CD14-positive monocyte (primary cell): ENCODE data around the gene ETS1. TPM values are rescaled to one million over a fixed set of nuclear protein-coding genes. Genes with fewer than 3 reads are reported as not detected.

ENCODE experiments used
- DNase-seq, 3 donors: peaks; one replicate each; pipeline ENCODE4 v3.0.0-alpha.2; 2011 to 2022
- H2AFZ ChIP-seq: 2 replicates; pipeline ENCODE4 v1.6.0; 2012; ENCODE audit warnings: mild to moderate bottlenecking, low read depth, low read length, inconsistent platforms; ENCODE audit not compliant: insufficient read depth, poor library complexity, severe bottlenecking
- H3K27ac ChIP-seq, 2 donors: 1 replicate in 1 of 2; 2 replicates in 1 of 2; pipeline ENCODE4 v1.5.1; 2012 to 2013; ENCODE audit warnings: low read length in 2 of 2, control low read depth in 1 of 2, inconsistent platforms in 1 of 2, low read depth in 1 of 2, mild to moderate bottlenecking in 1 of 2
- H3K27me3 ChIP-seq, 2 donors: one replicate each; pipeline versions ENCODE4 v1.6.0 to v1.6.1; 2011 to 2013; ENCODE audit warnings: low read length in 2 of 2; ENCODE audit not compliant: control insufficient read depth in 2 of 2, insufficient read depth in 2 of 2
- H3K36me3 ChIP-seq, 2 donors: replicated peaks in 1 of 2; 1 replicate in 1 of 2; 2 replicates in 1 of 2; pipeline versions ENCODE4 v1.5.1 to v1.6.1; 2012 to 2013; ENCODE audit warnings: low read length in 2 of 2, control low read depth in 1 of 2, inconsistent platforms in 1 of 2, mild to moderate bottlenecking in 1 of 2; ENCODE audit not compliant: insufficient read depth in 2 of 2, control insufficient read depth in 1 of 2
- H3K4me1 ChIP-seq, 2 donors: 1 replicate in 1 of 2; 2 replicates in 1 of 2; pipeline versions ENCODE4 v1.5.1 to v1.6.1; 2012 to 2013; ENCODE audit warnings: low read length in 2 of 2, control low read depth in 1 of 2, inconsistent platforms in 1 of 2, mild to moderate bottlenecking in 1 of 2, moderate library complexity in 1 of 2; ENCODE audit not compliant: insufficient read depth in 2 of 2, control insufficient read depth in 1 of 2
- H3K4me2 ChIP-seq: replicated peaks from 2 replicates; pipeline ENCODE3; 2012; ENCODE audit warnings: low read length, moderate library complexity, mild to moderate bottlenecking; ENCODE audit not compliant: poor library complexity, severe bottlenecking; ENCODE audit errors: extremely low read depth
- H3K4me3 ChIP-seq, 3 experiments: fragments of 200-600 bp in 1 of 3; sonication (generic) in 1 of 3; replicated peaks in 1 of 3; 1 replicate in 2 of 3; 2 replicates in 1 of 3; pipeline ENCODE4 v1.5.1; 2011 to 2013; ENCODE audit warnings: low read length in 3 of 3, mild to moderate bottlenecking in 3 of 3, control low read depth in 2 of 3, low read depth in 2 of 3, inconsistent platforms in 1 of 3, moderate library complexity in 1 of 3
- H3K79me2 ChIP-seq: 2 replicates; pipeline ENCODE4 v1.6.0; 2012; ENCODE audit warnings: mild to moderate bottlenecking, control low read depth, inconsistent platforms, low read length, moderate library complexity; ENCODE audit not compliant: insufficient read depth
- H3K9ac ChIP-seq: 2 replicates; pipeline ENCODE4 v1.6.0; 2017; ENCODE audit warnings: low read length, mild to moderate bottlenecking; ENCODE audit not compliant: insufficient read depth, poor library complexity, severe bottlenecking
- H3K9me3 ChIP-seq, 2 donors: replicated peaks in 1 of 2; 1 replicate in 1 of 2; 2 replicates in 1 of 2; pipeline versions ENCODE4 v1.5.1 to v1.6.1; 2012 to 2013; ENCODE audit warnings: low read length in 2 of 2, control low read depth in 1 of 2; ENCODE audit not compliant: control insufficient read depth in 1 of 2, insufficient read depth in 1 of 2
- H4K20me1 ChIP-seq: 2 replicates; pipeline ENCODE4 v1.6.0; 2012; ENCODE audit warnings: mild to moderate bottlenecking, low read length, control low read depth, moderate library complexity; ENCODE audit not compliant: insufficient read depth
- H3K27ac Mint-ChIP-seq, 7 donors: one replicate each; pipeline ENCODE4 v1.8.0; 2020; ENCODE audit warnings: mild to moderate bottlenecking in 7 of 7, mixed read lengths in 7 of 7, moderate library complexity in 6 of 7, inconsistent platforms in 2 of 7
- H3K27me3 Mint-ChIP-seq, 3 donors: one replicate each; pipeline ENCODE4 v1.8.0; 2021 to 2022; ENCODE audit warnings: low read depth in 3 of 3, mild to moderate bottlenecking in 3 of 3, mixed read lengths in 3 of 3, moderate library complexity in 3 of 3, inconsistent platforms in 1 of 3
- H3K36me3 Mint-ChIP-seq, 2 donors: one replicate each; pipeline ENCODE4 v1.8.0; 2020; ENCODE audit warnings: mixed read lengths in 2 of 2, inconsistent platforms in 1 of 2, mild to moderate bottlenecking in 1 of 2
- H3K4me1 Mint-ChIP-seq: one replicate; pipeline ENCODE4 v1.8.0; 2020; ENCODE audit warnings: mild to moderate bottlenecking, mixed read lengths
- H3K4me3 Mint-ChIP-seq, 2 donors: one replicate each; pipeline ENCODE4 v1.8.0; 2020; ENCODE audit warnings: mild to moderate bottlenecking in 2 of 2, mixed read lengths in 2 of 2, moderate library complexity in 1 of 2
- H3K9me3 Mint-ChIP-seq, 7 donors: one replicate each; pipeline ENCODE4 v1.8.0; 2020 to 2022; ENCODE audit warnings: mixed read lengths in 7 of 7, mild to moderate bottlenecking in 6 of 7, moderate library complexity in 6 of 7, inconsistent platforms in 2 of 7
- CTCF ChIP-seq: fragments of 200-600 bp; IDR thresholded peaks from one replicate; pipeline ENCODE4 v1.8.0; 2022; ENCODE audit warnings: antibody characterized with exemption, mild to moderate bottlenecking
- WGBS: methylation state at CpG from one replicate; pipeline ENCODE4 v1.1.5; 2013; ENCODE audit warnings: missing lambda C conversion rate; ENCODE audit not compliant: insufficient coverage; 5-methylcytosine and 5-hydroxymethylcytosine counted together
- intact Hi-C, 2 donors: fragments of 100-400 bp; cut with micrococcal nuclease; formaldehyde crosslinking; loops; one replicate each; pipeline versions ENCODE4 v1.15.0 to v1.15.1; 2023
- polyA minus RNA-seq: library from RNA; depleted of rRNA, polyadenylated mRNA; stranded (reverse); fragments of >200 nt; gene quantifications from 2 replicates; pipeline ENCODE4 v1.2.3, GENCODE V29; 2012
- polyA plus RNA-seq, 3 donors: library from polyadenylated mRNA; depleted of rRNA in 1 of 3; unstranded in 2 of 3; stranded (reverse) in 1 of 3; fragments of 300-500 nt in 2 of 3; fragments of >200 nt in 1 of 3; fragmentation: Illumina TruSeq in 2 of 3; gene quantifications; 1 replicate in 2 of 3; 2 replicates in 1 of 3; pipeline ENCODE4 v1.2.3, GENCODE V29; 2012 to 2021
- total RNA-seq, 12 experiments: library from RNA in 1 of 12; stranded (reverse) in 1 of 12; fragments of 120-200 nt in 1 of 12; gene quantifications; one replicate each; pipeline ENCODE4 v1.2.4 and lab custom pipeline; 2013 to 2026; ENCODE audit warnings: mixed read lengths in 6 of 12, inconsistent platforms in 1 of 12

The ETS1 gene
- 3.0 TPM for total RNA-seq (2013)
- 1 to 10 TPM in 2 of 3 donors, under 1 TPM in 1; 0.67 to 1.6 (median 1.6) TPM for polyA plus RNA-seq
- 1.7 and 3.2 TPM in 2 replicates for polyA minus RNA-seq
- total RNA-seq (lab: John Stamatoyannopoulos, UW) = 5.3 to 22.5 (median 10.2) reads per million in 11 experiments

GRCh38 chr11:128587415-128587814 lies at the start of gene ETS1:
ETS1 (minus strand) TSS chr11:128587558; CDS start chr11:128573130, 14,428 bp downstream.
- peaks cover 0 to 4% (median 0%) of the 10 kb centered on the region in 3 donors for H3K27me3 Mint-ChIP-seq
- H3K4me2 ChIP-seq = no peak within 1 kb of the TSS

GRCh38 chr11:128634395-128634794 lies 47.0 kb upstream of the ETS1 start:
- Histone ChIP-seq H3K36me3 (no peaks in the 10 kb centered on the region), H3K79me2 (no peaks in the 10 kb centered on the region), H3K4me1 (peaks cover 5 to 7% of the 10 kb centered on the region in 2 donors), H4K20me1 (no peaks in the 10 kb centered on the region), H3K9ac (no peak overlapping the region), H3K4me2 (no peak overlapping the region), H3K27me3 (no peaks in the 10 kb centered on the region), H3K4me3 (no peak overlapping the region), H3K27ac (no peak overlapping the region), H2AFZ (no peak overlapping the region), H3K9me3 (no peaks in the 10 kb centered on the region)
- H3K36me3 Mint-ChIP-seq = no peaks in the 10 kb centered on the region
- peaks cover 0 to 2% (median 0%) of the 10 kb centered on the region in 7 donors for H3K9me3 Mint-ChIP-seq
- peaks cover 1 to 2% (median 2%) of the 10 kb centered on the region in 3 donors for H3K27me3 Mint-ChIP-seq
- no peak for TF ChIP-seq CTCF
- H3K4me3 Mint-ChIP-seq = no peak overlapping the region
- 100% methylated on average over 1 of the region's 2 CpGs for WGBS
- H3K27ac Mint-ChIP-seq = no peak overlapping the region
- intact Hi-C loops = loop anchor here (5.0 to 10.0 kb wide), 4 partner anchors 112 to 460 kb away; no protein-coding TSS in a partner anchor
- no peak for DNase-seq
- H3K4me1 Mint-ChIP-seq = peaks cover 8% of the 10 kb centered on the region

More at GRCh38 chr11:128587415-128587814, at the start of gene ETS1:
- Histone ChIP-seq H3K4me1 (peaks cover 11 to 16% of the 10 kb centered on the region in 2 donors), H3K9me3 (no peaks in the 10 kb centered on the region), H3K27me3 (no peaks in the 10 kb centered on the region), H3K79me2 (no peaks in the 10 kb centered on the region), H3K27ac (no peak within 1 kb of the TSS), H3K4me3 (no peak within 1 kb of the TSS), H2AFZ (no peak within 1 kb of the TSS), H4K20me1 (no peaks in the 10 kb centered on the region), H3K9ac (no peak within 1 kb of the TSS), H3K36me3 (no peaks in the 10 kb centered on the region)
- intact Hi-C loops = loop anchor here in 1 of 2 donors (5.0 to 10.0 kb wide), 3 partner anchors 35 to 137 kb away; no protein-coding TSS in a partner anchor
- TF ChIP-seq CTCF = no peak
- Mint-ChIP-seq H3K9me3 (peaks cover 0 to 2% (median 0%) of the 10 kb centered on the region in 7 donors), H3K4me3 (no peak within 1 kb of the TSS), H3K27ac (no peak within 1 kb of the TSS), H3K36me3 (no peaks in the 10 kb centered on the region), H3K4me1 (peaks cover 19% of the 10 kb centered on the region)
- no peak for DNase-seq
- WGBS = no CpG with 5 or more reads among the region's 4 CpGs
